SK-N-SH (cell line): ENCODE results near the gene ACSS1. TPM values are rescaled to one million over a fixed set of nuclear protein-coding genes. Genes with fewer than 3 reads are reported as not detected.

Experiments
- CTCF ChIA-PET: fragments of 300-600, 350-600 bp; formaldehyde crosslinking; extraction: SDS; loops from one replicate; lab custom pipeline; 2021; lab: Yijun Ruan, JAX
- POLR2A ChIA-PET: fragments of 350-600 bp; sonication (Branson Sonifier 250); formaldehyde crosslinking; extraction: SDS; loops from one replicate; lab custom pipeline; 2020; ENCODE audit warnings: antibody characterized with exemption, inconsistent platforms; lab: Yijun Ruan, JAX
- DNase-seq: peaks from one replicate; pipeline ENCODE4 v3.0.0; 2012
- H2AFZ ChIP-seq: fragments of 200-600 bp; sonication (generic); 2 replicates; pipeline ENCODE4 v1.8.1; 2016; ENCODE audit warnings: antibody characterized with exemption, mild to moderate bottlenecking, low read depth
- H3F3A ChIP-seq: fragments of 200-600 bp; sonication (generic); replicated peaks from 2 replicates; pipeline ENCODE3; 2016; ENCODE audit warnings: antibody characterized with exemption, mild to moderate bottlenecking; ENCODE audit not compliant: insufficient read depth
- H3K27ac ChIP-seq, 2 experiments: fragments of 200-500 bp in 1 of 2; fragments of 200-600 bp in 1 of 2; sonication (Bioruptor generic) in 1 of 2; sonication (generic), shearing (Covaris generic) in 1 of 2; 2 replicates each; pipeline versions ENCODE4 v1.5.1 to v1.6.1; 2014 to 2016; ENCODE audit warnings: low read depth in 2 of 2, inconsistent platforms in 1 of 2, low read length in 1 of 2, mild to moderate bottlenecking in 1 of 2, mixed read lengths in 1 of 2
- H3K27me3 ChIP-seq: fragments of 200-600 bp; sonication (generic), shearing (Covaris generic); 2 replicates; pipeline ENCODE4 v1.6.1; 2016; ENCODE audit warnings: mixed run types; ENCODE audit not compliant: insufficient read depth
- H3K36me3 ChIP-seq, 2 experiments: fragments of 200-500 bp in 1 of 2; fragments of 200-600 bp in 1 of 2; sonication (Bioruptor generic) in 1 of 2; sonication (generic) in 1 of 2; replicated peaks in 1 of 2; 2 replicates each; pipeline versions ENCODE3 to v1.5.1; 2014 to 2016; ENCODE audit warnings: low read length in 1 of 2, mild to moderate bottlenecking in 1 of 2; ENCODE audit not compliant: insufficient read depth in 2 of 2, control insufficient read depth in 1 of 2
- H3K4me1 ChIP-seq, 2 experiments: fragments of 200-500 bp in 1 of 2; fragments of 200-600 bp in 1 of 2; sonication (Bioruptor generic) in 1 of 2; sonication (generic), shearing (Covaris generic) in 1 of 2; 2 replicates each; pipeline versions ENCODE4 v1.5.1 to v1.6.1; 2014 to 2016; ENCODE audit warnings: low read depth in 1 of 2, low read length in 1 of 2, mixed run types in 1 of 2; ENCODE audit not compliant: insufficient read depth in 2 of 2, control insufficient read depth in 1 of 2
- H3K4me2 ChIP-seq: fragments of 200-600 bp; sonication (generic), shearing (Covaris generic); 2 replicates; pipeline ENCODE4 v1.6.1; 2017; ENCODE audit warnings: mixed run types
- H3K4me3 ChIP-seq, 2 experiments: fragments of 200-500 bp in 1 of 2; fragments of 200-600 bp in 1 of 2; sonication (Bioruptor generic) in 1 of 2; sonication (generic), shearing (Covaris generic) in 1 of 2; 2 replicates each; pipeline versions ENCODE4 v1.5.1 to v1.8.1; 2014 to 2016; ENCODE audit warnings: low read depth in 2 of 2, inconsistent platforms in 1 of 2, low read length in 1 of 2, mild to moderate bottlenecking in 1 of 2, mixed read lengths in 1 of 2, moderate library complexity in 1 of 2
- H3K79me2 ChIP-seq: fragments of 200-600 bp; sonication (generic); 2 replicates; pipeline ENCODE4 v1.8.1; 2017; ENCODE audit warnings: mild to moderate bottlenecking; ENCODE audit not compliant: insufficient read depth
- H3K9ac ChIP-seq: fragments of 200-600 bp; sonication (generic); 2 replicates; pipeline ENCODE4 v1.6.1; 2017; ENCODE audit warnings: mixed run types
- H3K9me2 ChIP-seq: fragments of 200-600 bp; sonication (generic); 2 replicates; pipeline ENCODE4 v1.6.1; 2017; ENCODE audit warnings: mixed run types
- H3K9me3 ChIP-seq: fragments of 200-600 bp; sonication (generic); 2 replicates; pipeline ENCODE4 v1.6.1; 2017; ENCODE audit warnings: mixed run types, mild to moderate bottlenecking, moderate library complexity
- H4K20me1 ChIP-seq: fragments of 200-600 bp; sonication (generic); 2 replicates; pipeline ENCODE4 v1.6.1; 2017; ENCODE audit warnings: mild to moderate bottlenecking, mixed run types; ENCODE audit not compliant: insufficient read depth
- CHD2 ChIP-seq: fragments of 150-350 bp; IDR thresholded peaks from 2 replicates; pipeline ENCODE4 v1.6.1; 2018; ENCODE audit warnings: low read length; ENCODE audit not compliant: partially characterized antibody
- ELF1 ChIP-seq: IDR thresholded peaks from 2 replicates; pipeline ENCODE4 v1.4.0; 2012
- FOXM1 ChIP-seq: IDR thresholded peaks from 2 replicates; pipeline ENCODE4 v1.4.0; 2012; ENCODE audit warnings: low read depth, mild to moderate bottlenecking
- IRF3 ChIP-seq: fragments of 150-350 bp; IDR thresholded peaks from 2 replicates; pipeline ENCODE4 v1.6.1; 2016; ENCODE audit warnings: mild to moderate bottlenecking, low read depth, low read length
- JUND ChIP-seq: IDR thresholded peaks from 2 replicates; pipeline ENCODE4 v1.4.0; 2012
- MXI1 ChIP-seq: IDR thresholded peaks from 2 replicates; pipeline ENCODE4 v1.6.1; 2012; ENCODE audit warnings: mild to moderate bottlenecking, low read depth, low read length, improper control_type of control experiment
- RAD21 ChIP-seq: IDR thresholded peaks from 2 replicates; pipeline ENCODE4 v1.6.1; 2012; ENCODE audit warnings: mild to moderate bottlenecking, low read length
- RXRA ChIP-seq: IDR thresholded peaks from 2 replicates; pipeline ENCODE4 v1.4.0; 2012; ENCODE audit warnings: low read depth, mild to moderate bottlenecking, borderline replicate concordance
- SIN3A ChIP-seq: IDR thresholded peaks from 2 replicates; pipeline ENCODE4 v1.6.1; 2012; ENCODE audit warnings: low read depth, mild to moderate bottlenecking, low read length, moderate library complexity, borderline replicate concordance
- SMC3 ChIP-seq: IDR thresholded peaks from 2 replicates; pipeline ENCODE4 v1.6.1; 2012; ENCODE audit warnings: low read depth, low read length, improper control_type of control experiment
- TCF12 ChIP-seq: IDR thresholded peaks from 2 replicates; pipeline ENCODE4 v1.4.0; 2012
- TEAD4 ChIP-seq: IDR thresholded peaks from 2 replicates; pipeline ENCODE4 v1.4.0; 2012; ENCODE audit warnings: mild to moderate bottlenecking, borderline replicate concordance; ENCODE audit not compliant: insufficient read depth
- WGBS: methylation state at CpG from one replicate; pipeline ENCODE4 v1.1.6; 2017; ENCODE audit warnings: low lambda C conversion rate; 5-methylcytosine and 5-hydroxymethylcytosine counted together
- polyA plus RNA-seq, 3 experiments: library from polyadenylated mRNA; depleted of rRNA; stranded (reverse); fragments of >200 nt; gene quantifications; 2 replicates each; pipeline ENCODE4 v1.2.3, GENCODE V29; 2012
- TF ChIP-seq, protein P1 (sequence below): fragments of 150-350 bp; IDR thresholded peaks from 2 replicates; pipeline ENCODE4 v1.6.1; 2017; ENCODE audit warnings: antibody characterized with exemption, low read length, low read depth, borderline replicate concordance
- TF ChIP-seq, protein P2 (sequence below): fragments of 200-600 bp; sonication (generic); IDR thresholded peaks from 2 replicates; pipeline ENCODE4 v1.6.1; 2017; ENCODE audit warnings: antibody characterized with exemption, mild to moderate bottlenecking, moderate library complexity
- TF ChIP-seq, protein P3 (sequence below): IDR thresholded peaks from 2 replicates; pipeline ENCODE4; 2012

The ACSS1 gene
- polyA plus RNA-seq, 1 of the 3 experiments (the other 2 are of a cell fraction) = 2.0 TPM

DNA sequence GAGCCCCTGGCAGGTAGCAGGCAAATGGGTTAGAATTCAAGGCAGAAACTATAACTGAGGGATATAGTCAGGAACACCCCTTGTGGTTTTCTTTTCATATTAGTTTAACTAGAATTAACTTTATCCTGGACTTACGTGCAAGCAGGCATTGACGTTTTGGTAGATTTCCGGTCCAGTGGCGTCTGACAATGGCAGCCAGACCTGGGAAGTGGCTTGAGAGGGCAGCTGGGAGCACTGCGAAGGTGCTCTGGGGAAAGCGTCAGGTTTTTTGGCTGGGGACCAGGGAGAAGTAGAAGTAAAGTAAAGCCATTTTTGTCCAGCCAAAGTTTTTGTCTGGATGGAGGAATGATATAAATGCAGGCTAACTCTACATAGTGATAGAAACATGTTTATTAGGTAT lies 8.4 kb upstream of the ACSS1 start:
- H3K4me1 ChIP-seq = no peaks in the 10 kb centered on the region
- no peak overlapping the region; the same call in 1 of the 2 replicates for H3K4me2 ChIP-seq
- H4K20me1 ChIP-seq = no peaks in the 10 kb centered on the region
- ChIA-PET CTCF (interaction anchor here (0.7 to 6.4 kb wide), 5 partner anchors 9 to 181 kb away, joined by 3 to 48 read pairs (median 6); partner anchors contain the start of genes APMAP and PYGB), POLR2A (no interaction called here)
- no peak overlapping the region for H3K4me3 ChIP-seq
- WGBS = 20% methylated on average over 6 of the region's 6 CpGs
- no peak overlapping the region for H2AFZ ChIP-seq
- peaks cover 71% of the 10 kb centered on the region for H3K27me3 ChIP-seq
- no peaks in the 10 kb centered on the region for H3K79me2 ChIP-seq
- DNase-seq = no peak
- no peak overlapping the region for H3K9ac ChIP-seq
- no peaks in the 10 kb centered on the region for H3K36me3 ChIP-seq
- no peaks in the 10 kb centered on the region for H3K9me3 ChIP-seq
- no peak overlapping the region for H3K27ac ChIP-seq
- no peaks in the 10 kb centered on the region for H3K9me2 ChIP-seq
- TF ChIP-seq, protein P1, sequence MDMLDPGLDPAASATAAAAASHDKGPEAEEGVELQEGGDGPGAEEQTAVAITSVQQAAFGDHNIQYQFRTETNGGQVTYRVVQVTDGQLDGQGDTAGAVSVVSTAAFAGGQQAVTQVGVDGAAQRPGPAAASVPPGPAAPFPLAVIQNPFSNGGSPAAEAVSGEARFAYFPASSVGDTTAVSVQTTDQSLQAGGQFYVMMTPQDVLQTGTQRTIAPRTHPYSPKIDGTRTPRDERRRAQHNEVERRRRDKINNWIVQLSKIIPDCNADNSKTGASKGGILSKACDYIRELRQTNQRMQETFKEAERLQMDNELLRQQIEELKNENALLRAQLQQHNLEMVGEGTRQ = no peak
- TF ChIP-seq, protein P2, sequence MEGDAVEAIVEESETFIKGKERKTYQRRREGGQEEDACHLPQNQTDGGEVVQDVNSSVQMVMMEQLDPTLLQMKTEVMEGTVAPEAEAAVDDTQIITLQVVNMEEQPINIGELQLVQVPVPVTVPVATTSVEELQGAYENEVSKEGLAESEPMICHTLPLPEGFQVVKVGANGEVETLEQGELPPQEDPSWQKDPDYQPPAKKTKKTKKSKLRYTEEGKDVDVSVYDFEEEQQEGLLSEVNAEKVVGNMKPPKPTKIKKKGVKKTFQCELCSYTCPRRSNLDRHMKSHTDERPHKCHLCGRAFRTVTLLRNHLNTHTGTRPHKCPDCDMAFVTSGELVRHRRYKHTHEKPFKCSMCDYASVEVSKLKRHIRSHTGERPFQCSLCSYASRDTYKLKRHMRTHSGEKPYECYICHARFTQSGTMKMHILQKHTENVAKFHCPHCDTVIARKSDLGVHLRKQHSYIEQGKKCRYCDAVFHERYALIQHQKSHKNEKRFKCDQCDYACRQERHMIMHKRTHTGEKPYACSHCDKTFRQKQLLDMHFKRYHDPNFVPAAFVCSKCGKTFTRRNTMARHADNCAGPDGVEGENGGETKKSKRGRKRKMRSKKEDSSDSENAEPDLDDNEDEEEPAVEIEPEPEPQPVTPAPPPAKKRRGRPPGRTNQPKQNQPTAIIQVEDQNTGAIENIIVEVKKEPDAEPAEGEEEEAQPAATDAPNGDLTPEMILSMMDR = no peak
- no peak for TF ChIP-seq CHD2
- TF ChIP-seq ELF1 = no peak
- TF ChIP-seq SMC3 = no peak
- TF ChIP-seq, protein P3, sequence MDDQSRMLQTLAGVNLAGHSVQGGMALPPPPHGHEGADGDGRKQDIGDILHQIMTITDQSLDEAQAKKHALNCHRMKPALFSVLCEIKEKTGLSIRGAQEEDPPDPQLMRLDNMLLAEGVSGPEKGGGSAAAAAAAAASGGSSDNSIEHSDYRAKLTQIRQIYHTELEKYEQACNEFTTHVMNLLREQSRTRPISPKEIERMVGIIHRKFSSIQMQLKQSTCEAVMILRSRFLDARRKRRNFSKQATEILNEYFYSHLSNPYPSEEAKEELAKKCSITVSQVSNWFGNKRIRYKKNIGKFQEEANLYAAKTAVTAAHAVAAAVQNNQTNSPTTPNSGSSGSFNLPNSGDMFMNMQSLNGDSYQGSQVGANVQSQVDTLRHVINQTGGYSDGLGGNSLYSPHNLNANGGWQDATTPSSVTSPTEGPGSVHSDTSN = no peak
- no peak for TF ChIP-seq FOXM1
- TF ChIP-seq JUND = no peak
- no peak for TF ChIP-seq TEAD4
- no peak for TF ChIP-seq RAD21
- TF ChIP-seq IRF3 = no peak
- TF ChIP-seq TCF12 = no peak
- TF ChIP-seq SIN3A = no peak
- TF ChIP-seq RXRA = no peak
- TF ChIP-seq MXI1 = no peak
- TF ChIP-seq, all 33 proteins: peak for 0
- peaks cover 3% of the 10 kb centered on the region for H3F3A ChIP-seq
